ENCODE results near the gene SORCS2.

SORCS2 gene

DNA sequence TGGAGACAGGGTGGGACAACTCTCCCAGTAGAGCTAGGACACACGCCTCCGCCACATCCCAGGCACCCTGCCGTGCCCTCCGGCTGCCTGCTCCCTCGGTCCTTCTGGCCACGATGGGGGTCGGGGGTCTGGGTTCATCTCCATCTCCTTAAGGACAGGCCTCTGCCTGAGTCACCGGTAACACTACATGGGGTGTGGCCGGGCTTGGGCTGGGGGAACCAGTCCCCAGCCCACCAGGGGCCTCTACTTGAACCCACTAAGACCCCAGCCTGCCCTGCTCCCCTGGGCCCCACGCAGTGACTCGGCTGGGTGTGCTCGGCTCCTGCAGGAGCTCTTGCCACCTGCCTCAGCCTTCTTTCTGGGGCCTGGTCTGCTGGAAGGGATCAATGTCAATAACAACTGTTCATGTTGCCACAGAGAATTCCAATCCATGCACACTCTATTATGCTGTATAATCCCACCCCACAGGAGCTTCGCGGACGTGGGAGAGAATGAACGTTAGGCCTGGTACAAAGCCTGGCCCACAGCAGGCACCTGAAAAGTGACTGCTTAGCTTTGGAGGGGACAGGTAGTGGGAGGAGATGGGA lies 420.1 kb downstream of the SORCS2 start:
- H3K27me3 ChIP-seq (ENCODE audit: control insufficient read depth in 1 of 2, insufficient read depth in 2 of 2, low read length in 2 of 2): no peaks in the 10 kb centered on the region
- no peaks in the 10 kb centered on the region for H3K36me3 ChIP-seq (ENCODE audit: control insufficient read depth in 2 of 2, insufficient read depth in 2 of 2, low read length in 2 of 2)
- H3K4me1 ChIP-seq (ENCODE audit: control insufficient read depth, insufficient read depth, low read length): peaks cover 2% of the 10 kb centered on the region
- no peak overlapping the region for H3K9ac ChIP-seq (ENCODE audit: low read length in 2 of 2)
- no peak overlapping the region for H3K27ac ChIP-seq (ENCODE audit: low read length)
- H3K9me3 ChIP-seq (ENCODE audit: control insufficient read depth in 2 of 2, low read length in 2 of 2): no peaks in the 10 kb centered on the region
- H3K4me3 ChIP-seq (ENCODE audit: low read length in 2 of 2): no peak overlapping the region

DNA sequence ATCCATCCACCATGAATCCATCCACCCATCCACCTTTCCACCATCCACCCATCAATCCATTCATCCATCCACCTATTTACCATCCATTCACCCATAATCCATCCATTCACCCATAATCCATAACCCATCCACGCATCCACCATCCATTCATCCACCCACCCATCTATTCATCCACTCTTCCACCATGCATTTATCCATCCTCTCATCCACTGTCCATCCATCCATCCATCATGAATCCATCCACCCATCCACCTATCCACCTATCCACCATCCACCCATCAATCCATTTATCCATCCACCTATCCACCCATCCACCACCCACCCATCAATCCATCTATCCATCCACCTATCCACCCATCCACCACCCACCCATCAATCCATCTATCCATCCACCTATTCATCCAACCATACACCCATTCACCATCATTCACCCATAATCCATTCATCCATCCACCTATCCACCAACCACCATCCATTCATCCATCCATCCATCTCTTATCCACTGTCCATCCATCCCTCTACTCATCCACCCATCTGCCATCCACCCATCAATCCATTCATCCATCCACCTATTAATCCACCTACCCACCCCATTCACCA lies 422.1 kb downstream of the SORCS2 start:
- Histone ChIP-seq H3K4me1 (ENCODE audit: control insufficient read depth, insufficient read depth, low read length) (no peaks in the 10 kb centered on the region), H3K27me3 (ENCODE audit: control insufficient read depth in 1 of 2, insufficient read depth in 2 of 2, low read length in 2 of 2) (peaks cover 0 to 1% of the 10 kb centered on the region in 2 donors), H3K27ac (ENCODE audit: low read length) (no peak overlapping the region), H3K36me3 (ENCODE audit: control insufficient read depth in 2 of 2, insufficient read depth in 2 of 2, low read length in 2 of 2) (no peaks in the 10 kb centered on the region), H3K4me3 (ENCODE audit: low read length in 2 of 2) (no peak overlapping the region), H3K9me3 (ENCODE audit: control insufficient read depth in 2 of 2, low read length in 2 of 2) (no peaks in the 10 kb centered on the region), H3K9ac (ENCODE audit: low read length in 2 of 2) (no peak overlapping the region)

DNA sequence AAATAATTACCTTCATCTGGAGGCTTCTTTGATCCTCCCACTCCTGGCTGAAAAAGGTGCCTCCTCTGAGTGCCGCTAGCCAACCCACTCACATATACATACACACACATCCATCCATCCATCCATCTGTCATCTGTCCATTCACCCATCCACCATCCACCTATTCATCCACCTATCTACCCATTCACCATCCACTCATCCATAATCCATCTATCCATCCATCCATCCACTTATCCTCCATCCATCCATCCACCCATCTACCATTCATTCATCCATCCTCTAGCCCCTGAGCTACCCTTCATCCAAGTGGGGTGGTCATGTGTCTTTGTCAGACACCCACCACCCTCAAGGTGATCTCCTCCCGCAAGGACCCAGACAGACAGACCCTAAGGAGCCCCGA lies 423.9 kb downstream of the SORCS2 start:
- no peak overlapping the region for H3K9ac ChIP-seq (ENCODE audit: low read length in 2 of 2)
- no peaks in the 10 kb centered on the region for H3K36me3 ChIP-seq (ENCODE audit: control insufficient read depth in 2 of 2, insufficient read depth in 2 of 2, low read length in 2 of 2)
- H3K27ac ChIP-seq (ENCODE audit: low read length): no peak overlapping the region
- no peak overlapping the region for H3K4me3 ChIP-seq (ENCODE audit: low read length in 2 of 2)
- H3K27me3 ChIP-seq (ENCODE audit: control insufficient read depth in 1 of 2, insufficient read depth in 2 of 2, low read length in 2 of 2): peaks cover 0 to 2% of the 10 kb centered on the region in 2 donors
- no peaks in the 10 kb centered on the region for H3K9me3 ChIP-seq (ENCODE audit: control insufficient read depth in 2 of 2, low read length in 2 of 2)
- H3K4me1 ChIP-seq (ENCODE audit: control insufficient read depth, insufficient read depth, low read length): no peaks in the 10 kb centered on the region

DNA sequence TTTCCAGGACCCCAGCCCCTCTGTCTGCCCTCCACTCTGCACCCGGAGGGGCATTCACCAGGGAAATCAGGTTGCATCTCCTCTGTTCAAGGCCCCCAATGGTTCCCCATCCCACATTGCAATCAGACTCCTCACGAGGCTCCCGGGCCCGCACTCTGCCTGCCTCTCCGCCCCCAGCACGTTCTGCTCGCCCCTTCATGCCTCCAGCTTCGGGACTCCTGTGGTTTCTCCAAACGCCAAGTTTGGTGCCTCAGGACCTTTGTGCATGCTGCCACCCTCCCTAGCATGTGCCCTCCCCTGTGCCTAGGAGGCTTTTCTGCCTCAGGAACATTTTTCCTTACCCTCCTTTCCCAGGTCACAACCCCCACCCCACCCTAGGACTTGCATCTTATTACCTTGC lies 426.0 kb downstream of the SORCS2 start:
- Histone ChIP-seq H3K9ac (ENCODE audit: low read length in 2 of 2) (no peak overlapping the region), H3K4me3 (ENCODE audit: low read length in 2 of 2) (no peak overlapping the region), H3K36me3 (ENCODE audit: control insufficient read depth in 2 of 2, insufficient read depth in 2 of 2, low read length in 2 of 2) (no peaks in the 10 kb centered on the region), H3K4me1 (ENCODE audit: control insufficient read depth, insufficient read depth, low read length) (no peaks in the 10 kb centered on the region), H3K27ac (ENCODE audit: low read length) (no peak overlapping the region), H3K27me3 (ENCODE audit: control insufficient read depth in 1 of 2, insufficient read depth in 2 of 2, low read length in 2 of 2) (peaks cover 0 to 2% of the 10 kb centered on the region in 2 donors), H3K9me3 (ENCODE audit: control insufficient read depth in 2 of 2, low read length in 2 of 2) (no peaks in the 10 kb centered on the region)

DNA sequence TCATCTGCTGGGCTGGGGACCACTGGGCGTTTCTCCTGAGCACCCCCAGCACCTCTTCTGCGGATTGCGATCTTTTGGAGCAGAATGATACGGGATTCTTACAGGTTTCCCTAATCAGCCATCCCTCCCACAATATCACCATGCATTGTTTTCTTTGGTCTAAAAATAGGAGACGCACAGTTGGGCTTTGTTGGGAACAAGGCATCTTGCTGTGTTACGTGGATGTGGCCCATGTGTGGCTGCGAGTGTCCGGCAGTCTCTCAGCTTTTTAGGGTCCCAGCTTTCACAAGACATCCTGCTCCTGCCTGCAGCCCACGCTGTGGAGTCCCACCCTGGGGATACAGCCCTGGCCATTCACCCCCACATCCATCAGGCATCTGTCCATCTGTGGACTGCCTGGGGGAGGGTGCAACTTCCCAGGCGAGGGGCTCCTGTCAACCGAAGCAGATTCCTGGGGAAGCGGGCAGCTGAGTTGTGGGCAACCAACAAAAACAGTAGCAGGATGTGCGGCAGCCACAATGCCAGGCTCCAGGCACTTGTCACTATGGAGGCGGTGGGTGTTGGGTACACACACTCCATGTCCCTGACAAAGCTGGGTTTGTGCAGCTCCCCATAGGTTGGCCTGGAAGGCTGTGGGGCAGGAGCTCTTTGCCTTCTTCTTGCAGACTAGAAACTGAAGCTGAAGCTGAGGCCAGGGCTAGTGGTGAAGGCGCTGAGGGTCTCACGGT lies 427.9 kb downstream of the SORCS2 start:
- Histone ChIP-seq H3K9me3 (ENCODE audit: control insufficient read depth in 2 of 2, low read length in 2 of 2) (no peaks in the 10 kb centered on the region), H3K27me3 (ENCODE audit: control insufficient read depth in 1 of 2, insufficient read depth in 2 of 2, low read length in 2 of 2) (peaks cover 0 to 2% of the 10 kb centered on the region in 2 donors), H3K27ac (ENCODE audit: low read length) (no peak overlapping the region), H3K4me3 (ENCODE audit: low read length in 2 of 2) (no peak overlapping the region), H3K36me3 (ENCODE audit: control insufficient read depth in 2 of 2, insufficient read depth in 2 of 2, low read length in 2 of 2) (no peaks in the 10 kb centered on the region), H3K9ac (ENCODE audit: low read length in 2 of 2) (no peak overlapping the region), H3K4me1 (ENCODE audit: control insufficient read depth, insufficient read depth, low read length) (no peaks in the 10 kb centered on the region)

DNA sequence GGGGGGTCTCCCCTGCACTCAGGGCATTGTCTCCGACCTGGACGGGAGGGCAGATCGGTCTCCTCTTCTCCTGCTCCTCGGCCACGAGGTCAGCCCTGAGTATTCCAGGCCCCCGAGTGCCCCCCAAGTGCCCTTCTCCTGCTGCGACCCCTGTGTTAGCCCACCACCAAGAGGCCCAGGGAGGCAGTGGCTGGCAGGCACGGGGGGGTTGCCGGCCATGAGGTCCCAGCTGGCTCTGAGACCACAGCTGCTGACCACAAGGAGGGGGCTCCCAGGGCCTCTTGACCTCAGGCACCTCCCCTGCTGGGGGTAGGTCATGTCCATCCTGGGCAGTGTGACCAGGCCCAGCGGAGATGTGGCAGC lies 428.5 kb downstream of the SORCS2 start:
- Histone ChIP-seq H3K36me3 (ENCODE audit: control insufficient read depth in 2 of 2, insufficient read depth in 2 of 2, low read length in 2 of 2) (no peaks in the 10 kb centered on the region), H3K9me3 (ENCODE audit: control insufficient read depth in 2 of 2, low read length in 2 of 2) (no peaks in the 10 kb centered on the region), H3K27ac (ENCODE audit: low read length) (no peak overlapping the region), H3K9ac (ENCODE audit: low read length in 2 of 2) (no peak overlapping the region), H3K4me1 (ENCODE audit: control insufficient read depth, insufficient read depth, low read length) (no peaks in the 10 kb centered on the region), H3K4me3 (ENCODE audit: low read length in 2 of 2) (no peak overlapping the region), H3K27me3 (ENCODE audit: control insufficient read depth in 1 of 2, insufficient read depth in 2 of 2, low read length in 2 of 2) (peaks cover 0 to 2% of the 10 kb centered on the region in 2 donors)

DNA sequence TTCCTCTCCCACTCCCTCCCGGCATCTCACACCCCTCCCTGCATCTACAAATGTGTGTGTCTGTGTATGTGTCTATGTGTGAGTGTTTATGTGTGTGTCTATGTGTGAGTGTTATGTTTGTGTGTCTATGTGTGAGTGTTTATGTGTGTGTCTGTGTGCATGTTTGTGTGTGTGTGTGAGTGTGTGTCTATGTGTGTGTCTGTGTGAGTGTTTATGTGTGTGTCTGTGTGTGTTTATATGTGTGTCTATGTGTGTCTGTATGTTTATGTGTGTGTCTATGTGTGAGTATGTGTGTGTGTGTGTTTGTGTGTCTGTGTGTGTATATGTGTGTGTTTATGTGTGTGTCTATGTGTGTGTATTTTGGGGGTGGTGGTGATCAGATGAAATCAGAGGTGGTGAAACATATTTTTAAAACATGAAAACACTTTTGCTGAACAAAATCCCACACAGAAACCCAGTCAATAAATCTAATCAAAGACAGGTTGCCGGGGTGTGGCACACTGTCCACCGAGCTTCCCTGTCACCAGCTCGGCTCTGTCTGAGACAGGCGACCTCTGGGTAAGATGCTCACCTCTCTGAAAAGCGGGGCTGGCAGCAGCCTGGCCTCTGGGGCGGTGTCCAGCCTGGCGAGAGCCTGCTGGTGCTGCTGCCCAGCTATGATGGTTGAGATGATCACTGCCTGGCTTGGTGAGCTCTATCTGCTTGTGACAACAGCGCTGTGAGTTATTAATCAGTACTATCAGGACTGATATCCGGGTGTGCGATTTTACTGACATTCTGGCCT lies 429.1 kb downstream of the SORCS2 start:
- Histone ChIP-seq H3K4me3 (ENCODE audit: low read length in 2 of 2) (no peak overlapping the region), H3K27me3 (ENCODE audit: control insufficient read depth in 1 of 2, insufficient read depth in 2 of 2, low read length in 2 of 2) (peaks cover 0 to 2% of the 10 kb centered on the region in 2 donors), H3K9ac (ENCODE audit: low read length in 2 of 2) (no peak overlapping the region), H3K4me1 (ENCODE audit: control insufficient read depth, insufficient read depth, low read length) (no peaks in the 10 kb centered on the region), H3K27ac (ENCODE audit: low read length) (no peak overlapping the region), H3K36me3 (ENCODE audit: control insufficient read depth in 2 of 2, insufficient read depth in 2 of 2, low read length in 2 of 2) (no peaks in the 10 kb centered on the region), H3K9me3 (ENCODE audit: control insufficient read depth in 2 of 2, low read length in 2 of 2) (no peaks in the 10 kb centered on the region)

DNA sequence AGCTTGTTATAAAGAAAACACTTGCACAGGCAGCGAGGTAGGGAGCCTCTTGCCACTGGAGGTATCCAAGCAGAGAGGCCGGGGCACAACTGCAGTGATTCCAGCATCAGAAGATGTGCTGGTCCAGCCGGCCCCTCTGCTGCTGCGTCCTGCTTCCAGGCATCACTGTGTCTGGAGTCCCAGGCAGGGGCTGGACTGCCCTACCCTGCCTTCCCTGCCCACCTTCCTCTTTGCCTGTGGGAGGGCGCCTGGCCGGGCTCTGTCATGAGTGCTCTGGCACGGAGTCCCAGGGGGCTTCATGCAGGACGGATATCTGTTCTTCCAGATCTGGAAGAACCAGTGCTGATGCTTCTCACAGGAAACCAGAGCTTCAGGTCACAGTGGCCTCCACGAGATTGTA lies 430.0 kb downstream of the SORCS2 start:
- Histone ChIP-seq H3K27ac (ENCODE audit: low read length) (no peak overlapping the region), H3K9ac (ENCODE audit: low read length in 2 of 2) (no peak overlapping the region), H3K9me3 (ENCODE audit: control insufficient read depth in 2 of 2, low read length in 2 of 2) (no peaks in the 10 kb centered on the region), H3K4me3 (ENCODE audit: low read length in 2 of 2) (no peak overlapping the region), H3K4me1 (ENCODE audit: control insufficient read depth, insufficient read depth, low read length) (no peaks in the 10 kb centered on the region), H3K27me3 (ENCODE audit: control insufficient read depth in 1 of 2, insufficient read depth in 2 of 2, low read length in 2 of 2) (peaks cover 0 to 2% of the 10 kb centered on the region in 2 donors), H3K36me3 (ENCODE audit: control insufficient read depth in 2 of 2, insufficient read depth in 2 of 2, low read length in 2 of 2) (no peaks in the 10 kb centered on the region)

DNA sequence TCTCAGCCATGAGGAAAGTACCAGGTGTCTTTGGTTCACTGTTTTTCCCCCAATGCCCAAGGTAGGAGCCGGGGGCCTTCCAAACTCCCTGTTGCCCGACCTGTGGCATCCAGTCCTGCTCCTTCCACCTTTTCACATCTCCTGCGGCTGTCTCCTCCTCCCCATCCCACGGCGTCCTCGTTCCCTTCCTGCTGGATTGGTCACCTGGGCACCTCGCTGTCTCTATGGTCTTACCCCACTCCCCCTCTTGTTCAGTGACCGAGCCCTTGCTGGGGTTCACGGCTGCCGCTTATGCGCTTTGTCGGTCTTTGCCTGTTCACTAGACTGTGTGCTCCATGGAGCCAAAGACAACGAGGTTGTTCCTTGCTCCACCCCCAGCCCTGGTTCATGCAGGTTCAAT lies 431.1 kb downstream of the SORCS2 start:
- H3K9ac ChIP-seq (ENCODE audit: low read length in 2 of 2): no peak overlapping the region
- H3K36me3 ChIP-seq (ENCODE audit: control insufficient read depth in 2 of 2, insufficient read depth in 2 of 2, low read length in 2 of 2): no peaks in the 10 kb centered on the region
- no peak overlapping the region for H3K4me3 ChIP-seq (ENCODE audit: low read length in 2 of 2)
- peaks cover 0 to 2% of the 10 kb centered on the region in 2 donors for H3K27me3 ChIP-seq (ENCODE audit: control insufficient read depth in 1 of 2, insufficient read depth in 2 of 2, low read length in 2 of 2)
- H3K27ac ChIP-seq (ENCODE audit: low read length): no peak overlapping the region
- H3K4me1 ChIP-seq (ENCODE audit: control insufficient read depth, insufficient read depth, low read length): no peaks in the 10 kb centered on the region
- no peaks in the 10 kb centered on the region for H3K9me3 ChIP-seq (ENCODE audit: control insufficient read depth in 2 of 2, low read length in 2 of 2)

DNA sequence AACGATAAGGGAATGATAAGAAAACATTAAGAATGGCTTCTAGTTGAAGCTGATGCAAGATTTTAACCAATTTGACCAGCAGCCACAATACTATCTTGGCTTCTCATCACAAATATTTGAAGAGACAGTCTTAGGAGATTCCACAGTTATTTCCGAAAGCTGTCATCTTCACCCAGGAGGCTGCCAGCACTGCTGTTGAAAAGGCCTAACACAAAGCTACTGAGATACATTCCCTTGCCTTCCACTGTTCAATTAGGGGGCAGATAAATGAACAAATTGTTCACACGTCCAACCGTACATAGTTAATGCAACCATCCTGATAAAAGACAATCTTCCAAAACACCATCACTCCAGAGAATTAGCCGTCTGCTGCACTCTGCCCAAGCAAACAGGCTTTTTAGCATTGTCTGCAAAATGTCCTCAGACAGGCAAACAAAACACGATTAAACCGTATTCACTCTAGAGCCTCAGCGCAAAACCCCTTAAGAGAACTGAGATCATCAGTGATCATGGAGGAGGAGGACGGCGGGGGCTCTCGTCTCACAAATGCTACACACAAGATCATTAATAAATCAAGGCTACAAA lies 432.1 kb downstream of the SORCS2 start:
- no peak overlapping the region for H3K4me3 ChIP-seq (ENCODE audit: low read length in 2 of 2)
- H3K27ac ChIP-seq (ENCODE audit: low read length): no peak overlapping the region
- no peaks in the 10 kb centered on the region for H3K4me1 ChIP-seq (ENCODE audit: control insufficient read depth, insufficient read depth, low read length)
- no peaks in the 10 kb centered on the region for H3K9me3 ChIP-seq (ENCODE audit: control insufficient read depth in 2 of 2, low read length in 2 of 2)
- peaks cover 0 to under 1% of the 10 kb centered on the region in 2 donors for H3K27me3 ChIP-seq (ENCODE audit: control insufficient read depth in 1 of 2, insufficient read depth in 2 of 2, low read length in 2 of 2)
- no peaks in the 10 kb centered on the region for H3K36me3 ChIP-seq (ENCODE audit: control insufficient read depth in 2 of 2, insufficient read depth in 2 of 2, low read length in 2 of 2)
- H3K9ac ChIP-seq (ENCODE audit: low read length in 2 of 2): no peak overlapping the region

Measured in stomach smooth muscle (tissue), 2 donors.